ENCODE measurements around the gene KPNA2. TPM values are rescaled to one million over a fixed set of nuclear protein-coding genes. Genes with fewer than 3 reads are reported as not detected.
"Not testable (repeated sequence)": the region's sequence is repeated elsewhere in the genome, so short reads cannot be mapped to it uniquely, and the experiment has no call there.

Gene KPNA2
- total RNA-seq, 1 donor from 2014 or later = 85.5 TPM

DNA sequence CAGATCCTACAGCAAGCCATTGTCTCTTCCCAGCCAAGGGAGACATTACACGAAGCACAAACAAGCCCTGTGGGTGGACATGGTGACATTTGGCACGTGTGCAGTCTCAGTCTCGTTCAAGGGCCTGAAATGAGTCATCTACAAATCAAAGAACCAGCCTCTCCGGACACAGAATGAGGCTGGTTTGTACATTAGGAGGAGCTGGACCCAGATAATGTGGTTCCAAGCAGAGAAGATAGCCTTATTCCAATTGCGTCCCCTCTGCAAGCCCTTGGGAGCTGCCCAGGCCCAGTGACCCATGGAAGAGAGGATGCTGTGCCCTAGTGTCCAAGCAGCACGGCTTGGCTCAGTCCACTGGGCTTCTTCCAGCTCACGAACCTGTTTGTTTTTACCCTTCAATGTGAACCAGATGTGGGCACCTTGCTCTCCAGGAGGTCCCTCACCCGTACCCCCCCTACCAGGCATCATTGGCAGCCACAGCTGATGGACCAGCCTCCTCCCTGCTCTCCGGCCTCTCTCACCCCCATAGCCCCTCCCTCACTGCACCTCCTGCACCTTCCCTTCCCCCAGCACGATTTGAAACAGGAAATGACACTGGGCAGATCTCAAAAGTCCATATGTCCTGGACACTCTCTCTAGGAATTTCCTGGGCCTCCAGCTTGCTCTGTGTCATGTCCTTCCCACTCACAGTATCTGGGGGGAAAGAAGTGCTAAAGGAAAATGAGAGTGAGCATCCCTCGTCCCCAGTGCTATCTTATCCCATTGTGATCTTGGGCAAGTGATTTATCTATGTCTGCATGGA is 26.2 kb downstream of the KPNA2 start:
- ATAC-seq = peak; percentile 20

DNA sequence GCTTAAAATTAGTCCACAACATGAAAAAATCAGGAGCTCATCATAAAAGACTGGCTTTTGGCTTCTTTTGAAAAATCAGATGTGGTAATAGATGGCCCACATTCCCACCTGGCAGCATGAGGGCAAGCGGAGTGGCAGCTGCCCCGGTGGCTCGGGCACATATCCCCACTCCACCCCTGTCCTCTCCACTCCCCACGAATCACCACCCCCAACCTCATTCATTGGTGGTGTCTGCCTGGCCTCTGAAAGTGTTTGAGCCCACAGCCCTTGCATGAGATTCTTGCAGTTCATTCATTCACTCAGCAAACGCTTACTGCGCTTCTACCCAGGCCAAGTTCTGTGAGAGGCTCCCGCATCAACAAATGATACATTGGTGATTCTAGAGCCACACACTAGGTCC is 29.8 kb downstream of the KPNA2 start:
- ATAC-seq = not testable (repeated sequence)

DNA sequence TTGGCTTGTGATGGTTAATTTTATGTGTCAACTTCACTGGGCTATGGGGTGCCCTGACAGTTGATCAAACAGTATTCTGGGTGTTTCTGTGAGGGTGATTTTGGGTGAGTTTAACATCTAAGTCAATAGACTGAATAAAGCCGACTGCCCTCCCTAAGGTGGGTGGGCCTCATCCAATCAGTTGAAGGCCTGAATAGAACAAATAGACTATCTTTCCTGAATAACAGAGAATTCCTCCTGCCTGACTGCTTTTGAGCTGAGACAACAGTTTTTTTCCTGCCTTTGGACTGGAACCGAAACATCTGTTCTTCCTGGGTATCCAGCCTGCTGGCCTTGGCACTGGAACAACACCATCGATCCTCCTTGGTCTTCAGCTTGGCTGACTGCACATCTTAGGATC is 33.0 kb downstream of the KPNA2 start:
- ATAC-seq = not testable (repeated sequence)

DNA sequence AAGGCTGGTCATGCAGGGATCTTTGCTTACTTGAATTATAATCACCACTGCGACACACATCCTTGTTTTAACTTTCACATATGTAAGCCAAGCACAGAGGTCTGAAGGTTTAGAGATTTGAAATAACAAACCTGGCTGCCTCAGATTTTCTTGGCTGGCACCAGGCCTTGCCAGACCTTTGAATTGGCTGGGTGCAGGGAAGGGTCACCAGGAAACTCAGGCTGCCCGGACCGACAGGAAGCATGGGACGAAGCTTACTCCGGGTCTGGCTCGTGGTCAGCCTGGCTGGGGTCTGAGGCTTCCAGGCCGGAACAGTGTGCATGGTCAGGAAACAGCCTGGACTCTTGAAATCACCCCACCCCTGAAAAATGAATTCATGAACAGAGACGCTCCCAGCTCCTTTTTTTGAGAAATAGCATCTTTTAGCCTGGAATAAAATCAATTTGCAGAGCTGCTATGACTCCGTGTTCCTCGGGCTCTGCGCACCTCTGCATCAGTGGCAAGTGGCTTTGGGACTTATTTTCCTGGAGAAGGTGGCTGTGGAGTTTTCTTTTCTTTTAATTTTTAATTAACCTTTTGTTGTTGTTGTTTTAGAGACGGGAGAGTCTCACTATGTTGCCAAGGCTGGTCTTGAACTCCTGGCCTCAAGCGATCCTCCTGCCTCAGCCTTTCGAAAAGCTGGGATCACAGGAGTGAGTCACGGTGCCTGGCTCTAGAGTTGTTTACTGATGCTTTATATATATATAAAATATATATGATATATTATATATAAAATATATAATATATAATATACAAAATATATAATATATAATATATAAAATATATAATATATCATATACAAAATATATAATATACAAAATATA is 35.3 kb downstream of the KPNA2 start:
- peak; percentile 62 for ATAC-seq

DNA sequence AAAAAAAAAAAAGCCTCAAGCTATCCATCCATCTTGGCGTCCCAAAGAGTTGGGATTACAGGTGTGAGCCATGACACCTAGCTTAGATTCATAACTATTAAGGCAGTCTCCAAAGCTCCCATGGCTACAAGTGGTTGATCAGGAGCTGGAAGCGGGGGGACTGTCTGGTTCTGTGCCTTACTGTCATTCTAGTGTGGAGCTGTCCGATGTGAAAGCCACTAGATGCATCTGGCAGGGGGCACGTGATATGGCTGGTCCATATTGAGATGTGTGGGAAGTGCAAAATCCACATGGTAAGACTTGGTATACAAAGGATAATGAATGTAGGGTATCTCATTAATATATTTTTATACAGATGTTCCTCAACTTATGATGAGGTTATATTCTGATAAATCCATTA is 38.7 kb downstream of the KPNA2 start:
- no peak for ATAC-seq

DNA sequence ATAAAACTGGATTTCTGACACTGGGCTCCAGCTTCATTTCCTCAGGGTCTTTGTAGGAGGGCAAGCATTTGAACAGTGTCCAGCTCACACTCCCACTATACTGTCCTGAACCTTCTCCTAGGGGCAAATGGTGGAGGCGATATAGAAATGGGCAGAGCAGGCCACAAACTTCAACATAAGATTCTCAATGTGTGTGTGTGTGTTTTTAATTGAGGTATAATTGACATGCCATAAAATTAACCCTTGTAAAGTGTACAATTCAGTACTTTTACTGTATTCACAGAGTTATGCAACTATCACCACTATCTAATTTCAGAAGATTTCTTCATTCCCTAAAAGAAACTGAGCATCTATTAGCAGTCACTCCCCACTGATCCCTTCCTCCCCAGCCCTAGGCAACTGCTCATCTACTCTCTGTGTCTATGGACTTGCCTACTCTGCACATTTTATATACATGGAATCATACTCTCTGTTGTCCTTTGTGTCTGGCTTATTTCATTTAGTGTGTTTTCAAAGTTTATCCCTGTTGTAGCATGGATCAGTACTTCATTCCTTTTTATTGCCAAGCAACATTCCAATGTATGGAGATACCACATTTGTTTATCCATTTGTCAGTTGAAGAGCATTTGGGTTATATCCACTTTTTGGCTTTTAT is 40.5 kb downstream of the KPNA2 start:
- ATAC-seq = peak; percentile 66

DNA sequence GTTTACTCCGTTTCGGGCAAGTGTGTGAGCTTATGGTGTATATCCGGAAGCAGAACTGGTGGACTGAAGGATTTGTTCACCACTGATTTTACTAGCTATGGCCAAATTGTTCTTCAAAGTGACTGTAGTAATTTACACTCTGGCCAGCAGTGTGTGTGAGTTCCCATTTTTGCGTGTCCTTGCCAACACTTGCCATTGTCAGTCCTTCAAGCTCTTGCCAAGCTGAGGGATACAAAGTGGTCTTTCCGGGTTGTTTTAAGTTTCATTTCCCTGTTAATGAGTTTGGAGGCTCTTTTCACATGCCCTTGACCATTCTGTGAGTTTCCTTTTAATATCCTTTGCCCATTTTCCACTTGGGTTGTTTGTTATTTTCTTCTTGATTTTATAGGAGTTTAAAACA is 42.0 kb downstream of the KPNA2 start:
- not testable (repeated sequence) for ATAC-seq

DNA sequence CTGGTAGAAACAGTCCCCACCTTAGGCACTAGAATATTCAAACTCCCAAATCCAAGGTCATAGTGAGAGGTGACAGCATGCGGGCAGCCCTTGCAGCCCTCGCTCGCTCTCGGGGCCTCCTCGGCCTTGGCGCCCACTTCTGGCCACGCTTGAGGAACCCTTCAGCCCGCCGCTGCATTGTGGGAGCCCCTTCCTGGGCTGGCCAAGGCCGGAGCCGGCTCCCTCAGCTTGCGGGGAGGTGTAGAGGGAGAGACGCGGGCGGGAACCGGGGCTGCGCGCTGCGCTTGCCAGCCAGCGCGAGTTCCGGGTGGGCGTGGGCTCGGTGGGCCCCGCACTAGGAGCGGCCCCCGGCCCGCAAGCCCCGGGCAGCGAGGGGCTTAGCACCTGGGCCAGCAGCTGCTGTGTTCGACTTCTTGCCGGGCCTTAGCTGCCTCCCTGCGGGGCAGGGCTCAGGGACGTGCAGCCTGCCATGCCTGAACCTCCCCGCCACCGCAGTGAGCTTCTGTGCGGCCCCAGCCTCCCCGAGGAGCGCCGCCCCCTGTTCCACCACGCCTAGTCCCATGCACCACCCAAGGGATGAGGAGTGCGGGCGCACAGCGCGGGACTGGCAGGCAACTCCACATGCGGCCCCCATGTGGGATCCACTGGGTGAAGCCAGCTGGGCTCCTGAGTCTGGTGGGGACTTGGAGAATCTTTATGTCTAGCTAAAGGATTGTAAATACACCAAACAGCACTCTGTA is 45.0 kb downstream of the KPNA2 start:
- ATAC-seq = no peak

DNA sequence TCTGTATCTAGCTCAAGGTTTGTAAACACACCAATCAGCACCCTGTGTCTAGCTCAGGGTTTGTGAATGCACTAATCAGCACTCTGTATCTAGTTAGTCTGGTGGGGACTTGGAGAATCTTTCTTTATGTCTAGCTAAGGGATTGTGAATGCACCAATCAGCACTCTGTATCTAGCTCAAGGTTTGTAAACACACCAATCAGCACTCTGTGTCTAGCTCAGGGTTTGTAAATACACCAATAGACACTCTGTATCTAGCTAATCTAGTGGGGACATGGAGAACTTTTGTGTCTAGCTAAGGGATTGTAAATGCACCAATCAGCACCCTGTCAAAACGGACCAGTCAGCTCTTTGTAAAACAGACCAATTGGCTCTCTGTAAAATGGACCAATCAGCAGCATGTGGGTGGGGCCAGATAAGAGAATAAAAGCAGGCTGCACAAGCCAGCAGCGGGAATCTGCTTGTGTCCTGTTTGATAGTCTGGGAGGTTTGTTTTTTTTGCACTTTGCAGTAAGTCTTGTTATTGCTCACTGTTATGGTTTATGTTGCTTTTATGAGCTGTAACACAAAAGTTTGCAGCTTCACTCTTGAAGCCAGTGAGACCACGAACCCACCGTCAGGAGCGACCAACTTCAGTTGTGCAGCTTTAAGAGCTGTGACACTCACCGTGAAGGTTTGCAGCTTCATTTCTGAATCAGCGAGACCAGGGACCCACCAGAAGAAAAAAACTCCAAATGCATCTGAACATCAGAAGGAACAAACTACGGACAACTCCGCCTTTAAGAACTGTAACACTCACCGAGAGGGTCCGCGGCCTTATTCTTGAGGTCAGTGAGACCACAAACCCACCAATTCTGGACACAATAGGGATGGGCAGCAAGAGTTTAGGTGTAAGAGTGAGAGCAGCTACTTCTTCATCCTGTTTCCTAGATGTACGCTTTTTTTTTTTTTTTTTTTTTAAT is 46.0 kb downstream of the KPNA2 start:
- ATAC-seq = not testable (repeated sequence)

DNA sequence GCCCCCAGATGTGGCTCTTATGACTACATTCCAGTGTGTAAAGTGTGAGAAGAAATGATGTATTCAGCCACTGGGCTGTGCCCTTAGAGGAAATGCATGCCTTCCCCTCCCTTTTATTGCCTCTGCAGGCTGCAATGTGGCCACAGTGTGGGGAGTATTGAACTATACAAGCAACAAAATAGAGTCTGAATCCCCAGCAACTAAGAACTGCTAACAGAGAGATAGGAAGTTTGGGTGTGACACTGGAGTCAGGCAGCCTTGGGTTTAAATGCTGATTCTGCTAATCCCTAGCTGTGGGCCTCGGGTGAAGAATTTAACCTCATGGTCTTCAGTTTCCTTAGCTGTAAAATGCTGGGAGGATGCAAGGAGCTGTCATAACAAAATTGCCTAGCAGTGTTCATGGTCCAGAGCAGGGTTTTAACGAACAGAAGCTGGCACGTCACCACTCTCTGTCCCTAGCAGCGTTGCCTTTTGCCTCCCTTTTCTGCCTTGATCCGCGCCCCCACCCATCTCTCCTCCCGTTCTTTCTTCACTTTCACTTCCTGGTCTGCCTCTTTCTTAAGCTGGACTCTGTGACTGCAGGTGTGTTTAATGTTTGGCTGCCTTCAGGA is 50.3 kb downstream of the KPNA2 start:
- peak; percentile 14 for ATAC-seq

DNA sequence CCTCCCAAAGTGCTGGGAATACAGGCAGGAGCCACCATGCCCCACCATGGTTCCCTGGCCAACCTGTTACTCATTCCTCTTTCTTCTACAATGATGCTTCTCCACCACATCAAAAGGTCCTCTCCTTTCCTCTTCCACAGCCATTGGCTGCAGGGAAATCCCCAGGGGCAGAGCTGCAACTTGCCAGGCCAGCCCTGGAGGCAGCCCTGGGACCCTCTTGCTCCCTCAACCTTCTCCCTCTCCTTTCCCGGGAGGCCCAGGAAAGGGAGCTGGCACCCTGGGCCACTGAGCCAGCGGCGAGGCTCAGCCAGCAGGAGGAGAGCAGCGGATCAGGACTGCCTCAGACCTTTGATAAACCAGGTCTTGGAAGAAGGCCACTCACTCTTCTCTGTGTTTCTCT is 51.1 kb downstream of the KPNA2 start:
- not testable (repeated sequence) for ATAC-seq

DNA sequence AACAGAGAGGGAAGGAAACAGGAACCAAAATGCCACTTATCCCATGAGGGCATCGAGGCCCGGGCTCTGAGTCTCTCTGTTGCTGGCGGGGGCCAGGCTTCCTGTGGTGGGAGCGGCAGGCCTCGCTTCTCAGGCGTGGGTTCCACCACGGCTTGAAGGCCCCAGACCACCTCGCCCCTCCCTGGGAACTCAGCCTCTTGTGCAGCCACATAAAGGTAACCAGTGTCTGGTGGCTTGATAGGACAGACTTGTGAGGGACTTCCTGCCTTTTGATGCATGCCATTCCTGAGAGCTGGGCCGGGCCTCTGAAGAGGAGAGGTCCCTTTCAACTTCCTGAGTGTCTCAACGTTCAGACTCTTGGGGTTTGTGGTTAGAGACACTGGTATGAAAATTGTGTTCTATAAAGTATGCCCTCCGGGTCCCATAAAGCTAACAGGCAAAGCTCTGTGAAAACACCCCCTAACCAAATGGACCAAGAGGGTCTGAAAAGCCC is 51.6 kb downstream of the KPNA2 start:
- ATAC-seq = peak; percentile 37

DNA sequence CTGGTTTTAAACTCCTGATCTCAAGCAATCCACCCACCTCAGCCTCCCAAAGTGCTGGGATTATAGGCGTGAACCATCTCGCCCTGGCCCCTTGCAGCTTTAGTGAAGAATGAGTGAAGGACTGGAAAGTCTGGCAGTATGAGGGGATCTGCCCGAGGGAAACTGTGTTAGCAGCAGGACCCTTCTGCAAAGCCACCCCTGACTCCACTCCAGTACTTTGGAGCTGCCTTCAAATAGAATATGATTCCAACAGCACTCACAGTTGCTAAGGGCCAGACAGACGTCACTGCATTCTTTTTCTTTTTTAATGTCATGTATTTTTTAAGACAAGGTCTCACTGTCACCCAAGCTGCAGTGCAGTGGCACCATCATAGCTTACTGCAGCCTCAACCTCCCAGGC is 52.3 kb downstream of the KPNA2 start:
- no peak for ATAC-seq

DNA sequence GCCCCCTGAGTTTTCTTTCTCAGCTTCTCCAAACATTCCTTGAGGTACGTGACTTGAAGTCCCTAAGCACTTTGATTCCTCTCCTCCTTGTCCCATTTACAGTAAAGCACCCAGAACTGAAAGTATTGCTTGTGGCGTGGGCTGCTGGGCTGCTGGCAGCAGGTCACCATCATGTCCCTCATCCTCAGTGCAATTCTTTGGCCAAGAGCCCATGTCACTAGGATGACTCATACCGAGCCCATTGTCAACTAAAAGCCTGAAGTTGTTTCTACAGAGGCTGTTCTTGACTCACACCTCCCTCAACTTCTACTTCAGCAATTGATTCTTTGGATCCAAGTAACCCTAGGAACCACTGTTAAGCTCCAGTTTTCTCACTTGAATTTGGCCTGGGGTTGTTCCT is 54.3 kb downstream of the KPNA2 start:
- ATAC-seq = peak; percentile 65

DNA sequence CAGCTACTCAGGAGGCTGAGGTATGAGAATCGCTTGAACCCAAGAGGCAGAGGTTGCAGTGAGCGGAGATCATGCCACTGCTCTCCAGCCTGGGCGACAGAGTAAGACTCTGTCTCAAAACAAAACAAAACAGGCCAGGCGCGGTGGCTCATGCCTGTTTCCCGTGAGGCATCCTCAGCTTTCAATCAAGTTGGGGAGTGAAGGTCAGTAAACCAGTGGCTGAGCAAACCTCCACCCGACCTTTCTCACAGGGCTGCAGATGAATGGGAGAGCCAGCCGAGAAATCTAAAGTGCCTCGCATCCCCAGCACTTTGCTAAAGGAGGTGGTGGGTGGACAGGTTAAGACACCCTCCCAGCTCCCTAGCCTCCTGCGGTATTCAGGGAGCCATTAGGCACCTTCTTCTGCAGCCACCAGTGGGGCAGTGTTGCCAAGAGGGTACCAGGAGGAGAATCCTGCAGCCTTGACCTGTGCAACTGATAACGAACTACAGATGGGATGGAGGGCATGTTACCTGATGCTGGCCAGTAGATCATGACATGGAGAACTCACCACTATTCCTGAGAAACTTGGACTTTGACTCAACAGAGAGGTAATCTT is 59.0 kb downstream of the KPNA2 start:
- ATAC-seq = no peak

DNA sequence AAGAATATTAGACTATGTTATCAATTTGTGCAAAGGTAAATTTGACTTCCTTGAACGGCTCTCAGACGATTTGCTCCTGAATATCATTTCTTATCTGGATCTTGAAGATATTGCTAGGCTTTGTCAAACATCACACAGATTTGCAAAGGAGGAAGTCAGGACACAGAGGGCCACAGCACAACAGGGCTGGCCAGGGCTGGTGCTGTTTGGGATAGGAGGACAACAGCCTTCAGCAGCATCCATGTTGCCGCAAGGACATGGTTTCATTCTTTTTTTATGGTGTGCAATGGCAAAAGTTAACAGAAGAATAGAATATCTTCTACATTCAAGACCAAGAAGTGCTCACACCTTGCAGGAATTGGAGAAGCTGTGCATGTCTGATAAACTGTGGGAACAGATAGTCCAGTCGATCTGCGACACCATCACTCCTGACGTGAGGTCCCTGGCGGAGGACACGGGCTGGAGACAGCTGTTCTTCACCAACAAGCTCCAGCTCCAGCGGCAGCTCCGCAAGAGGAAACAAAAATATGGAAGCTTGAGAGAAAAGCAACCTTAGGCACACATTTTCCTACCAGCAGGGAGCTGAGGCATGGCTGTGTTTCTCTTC is 59.8 kb downstream of the KPNA2 start:
- ATAC-seq = no peak

DNA sequence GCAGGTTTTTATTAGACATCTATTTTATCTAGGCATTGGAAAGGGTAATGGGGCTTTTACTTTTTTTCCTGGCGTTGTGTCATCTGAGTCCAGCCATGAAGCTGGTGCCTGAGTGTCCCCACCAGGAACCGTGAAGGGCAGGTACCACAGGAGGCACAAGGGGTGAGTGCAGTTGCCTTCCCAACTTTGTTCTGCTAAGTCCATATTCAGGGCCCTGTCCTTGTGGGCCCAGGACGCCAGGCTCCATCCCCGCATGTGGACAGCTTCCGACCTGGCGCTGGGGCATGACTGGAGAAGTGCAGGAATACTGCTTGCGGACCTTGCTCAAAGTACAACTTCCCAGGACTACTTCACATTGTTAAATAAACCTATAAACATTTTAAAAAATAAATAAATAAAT is 60.6 kb downstream of the KPNA2 start:
- ATAC-seq = no peak
